GM15510 (cell line): ENCODE data around the gene KRTAP2-1.

Experiments used
- POLR2A ChIP-seq: IDR thresholded peaks from 3 replicates; pipeline ENCODE4 v1.6.1; 2011; ENCODE audit warnings: borderline replicate concordance; ENCODE audit not compliant: insufficient read length; ENCODE audit errors: extremely low read depth

Gene KRTAP2-1

GRCh38 chr17:40997361-40997760 is 49.8 kb downstream of the KRTAP2-1 start:
- no peak for TF ChIP-seq POLR2A

DNA sequence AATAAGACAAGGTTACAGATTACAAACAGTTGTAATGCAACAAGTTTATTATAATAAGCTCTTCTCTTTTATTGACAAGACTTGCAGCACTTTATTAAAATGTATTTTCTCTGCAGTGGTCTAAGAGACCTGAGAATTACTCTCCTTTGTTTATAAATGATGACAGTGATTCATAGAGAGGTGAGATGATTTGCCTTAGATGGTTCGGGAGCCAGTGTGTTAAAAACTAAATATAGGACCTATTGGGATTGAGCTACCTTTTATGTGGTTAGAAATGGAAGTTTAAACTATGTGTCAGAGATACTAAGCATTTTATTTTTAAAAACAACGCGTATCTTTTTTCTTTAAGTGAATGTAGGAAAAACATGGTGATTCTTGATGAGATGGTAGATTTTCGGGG is 50.3 kb downstream of the KRTAP2-1 start:
- no peak for TF ChIP-seq POLR2A
